ENCODE results near the gene OSM.

Gene OSM

DNA sequence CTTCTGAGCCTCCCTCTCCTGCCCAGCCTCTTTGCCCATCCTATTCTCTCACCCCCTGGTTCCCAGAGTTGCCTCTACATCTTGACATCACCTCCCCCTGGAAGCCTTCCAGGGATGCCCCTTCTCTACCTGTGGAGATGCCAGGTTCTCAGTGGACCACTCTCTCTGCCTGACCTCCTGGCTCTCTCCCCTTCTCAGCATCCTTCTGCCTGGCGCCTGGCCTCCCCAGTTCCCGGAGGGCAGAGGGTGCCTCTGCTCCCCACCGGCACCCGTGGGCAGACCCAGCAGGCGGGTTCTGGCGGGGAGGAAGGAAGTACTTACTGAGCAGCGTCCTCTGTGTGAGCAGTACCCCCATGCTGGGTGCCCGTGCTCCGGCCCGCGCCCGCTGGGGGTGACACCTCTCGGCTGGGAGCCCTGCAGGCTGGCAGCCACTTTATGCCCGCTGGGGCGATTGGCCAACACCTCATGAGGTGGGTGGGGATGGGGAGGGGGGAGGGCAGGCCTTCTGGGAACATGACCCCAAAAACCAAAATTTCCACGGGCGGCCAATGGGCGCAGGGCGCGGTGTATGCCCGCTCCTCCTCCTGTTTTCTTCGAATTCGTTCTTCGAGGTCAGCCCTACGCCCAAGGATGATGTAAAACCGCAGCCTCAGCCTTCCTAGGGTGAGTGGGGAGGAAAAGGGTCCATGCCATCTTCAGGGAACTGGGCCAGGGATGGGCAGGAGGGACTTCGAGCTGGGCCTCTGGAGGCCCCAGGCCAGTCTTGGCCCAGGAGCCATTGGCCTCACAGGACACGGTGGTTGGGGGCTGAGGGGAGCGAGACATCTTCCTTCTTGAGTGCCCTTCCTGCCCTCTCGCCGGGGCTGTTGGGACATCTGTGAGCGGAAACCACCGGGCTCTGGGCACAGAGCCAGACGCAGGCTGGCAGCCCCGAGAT, at the start of gene OSM:
TSS of gene OSM (minus strand) at position 407 of the 937 bp plus-strand sequence. CDS start at position 355, 52 bp downstream.
- H3K4me1 ChIP-seq (ENCODE audit: low read length), result peaks cover 19% of the 10 kb centered on the region
- H3K9ac ChIP-seq (ENCODE audit: low read length), result peak within 1 kb of the TSS; percentile 86
- peak within 1 kb of the TSS; percentile 58 for H2AFZ ChIP-seq (ENCODE audit: low read depth, low read length)
- peak within 1 kb of the TSS; percentile 99 for H3K4me2 ChIP-seq (ENCODE audit: low read length)
- no peaks in the 10 kb centered on the region for H4K20me1 ChIP-seq (ENCODE audit: insufficient read depth, low read length)
- H3K27ac ChIP-seq (ENCODE audit: low read length), result peak within 1 kb of the TSS; percentile 76
- peak within 1 kb of the TSS; percentile 83 for H3K4me3 ChIP-seq (ENCODE audit: low read length)
- H3K79me2 ChIP-seq (ENCODE audit: low read length), result peaks cover 19% of the 10 kb centered on the region
- TF ChIP-seq, protein P1, sequence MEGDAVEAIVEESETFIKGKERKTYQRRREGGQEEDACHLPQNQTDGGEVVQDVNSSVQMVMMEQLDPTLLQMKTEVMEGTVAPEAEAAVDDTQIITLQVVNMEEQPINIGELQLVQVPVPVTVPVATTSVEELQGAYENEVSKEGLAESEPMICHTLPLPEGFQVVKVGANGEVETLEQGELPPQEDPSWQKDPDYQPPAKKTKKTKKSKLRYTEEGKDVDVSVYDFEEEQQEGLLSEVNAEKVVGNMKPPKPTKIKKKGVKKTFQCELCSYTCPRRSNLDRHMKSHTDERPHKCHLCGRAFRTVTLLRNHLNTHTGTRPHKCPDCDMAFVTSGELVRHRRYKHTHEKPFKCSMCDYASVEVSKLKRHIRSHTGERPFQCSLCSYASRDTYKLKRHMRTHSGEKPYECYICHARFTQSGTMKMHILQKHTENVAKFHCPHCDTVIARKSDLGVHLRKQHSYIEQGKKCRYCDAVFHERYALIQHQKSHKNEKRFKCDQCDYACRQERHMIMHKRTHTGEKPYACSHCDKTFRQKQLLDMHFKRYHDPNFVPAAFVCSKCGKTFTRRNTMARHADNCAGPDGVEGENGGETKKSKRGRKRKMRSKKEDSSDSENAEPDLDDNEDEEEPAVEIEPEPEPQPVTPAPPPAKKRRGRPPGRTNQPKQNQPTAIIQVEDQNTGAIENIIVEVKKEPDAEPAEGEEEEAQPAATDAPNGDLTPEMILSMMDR (IDR thresholded peaks at IDR 0.05; ENCODE audit: low read depth, low read length), result no peak
- TF ChIP-seq EZH2phosphoT487 (IDR thresholded peaks at IDR 0.05; ENCODE audit: low read depth), result no peak
- H3K27me3 ChIP-seq (ENCODE audit: low read depth, low read length), result no peaks in the 10 kb centered on the region
- H3K36me3 ChIP-seq (replicated peaks; ENCODE audit: low read depth, low read length), result no peaks in the 10 kb centered on the region
- H3K9me3 ChIP-seq (ENCODE audit: insufficient read depth, low read length), result no peaks in the 10 kb centered on the region

DNA sequence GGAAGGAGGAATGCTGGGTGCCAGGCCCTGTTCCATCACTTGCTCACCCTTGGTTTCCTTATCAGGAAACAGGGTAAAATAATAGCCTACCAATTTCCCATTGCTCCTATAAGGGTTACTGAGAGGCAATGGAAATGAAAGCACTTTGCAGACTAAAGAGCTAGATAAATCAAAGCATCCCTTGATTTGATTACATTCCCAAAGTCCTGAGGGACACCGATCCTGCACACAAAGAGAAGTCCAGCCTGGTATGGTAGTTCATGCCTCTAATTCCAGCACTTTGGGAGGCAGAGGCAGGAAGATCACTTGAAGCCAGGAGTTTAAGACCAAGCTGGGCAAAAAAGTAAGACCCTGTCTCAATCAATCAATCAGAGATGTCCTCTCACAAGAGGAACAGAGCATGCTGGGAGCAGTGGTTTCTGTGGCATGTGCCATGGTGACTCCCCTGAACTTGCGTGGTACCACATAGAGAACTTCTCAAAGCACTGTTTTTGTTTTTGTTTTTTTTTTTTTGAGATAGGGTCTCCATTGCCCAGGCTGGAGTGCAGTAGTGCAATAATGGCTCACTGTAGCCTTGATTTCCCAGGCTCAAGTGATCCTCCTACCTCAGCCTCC, 49.4 kb upstream of the OSM start:
- H3K4me1 ChIP-seq (ENCODE audit: low read length), result peaks cover 25% of the 10 kb centered on the region
- H4K20me1 ChIP-seq (ENCODE audit: insufficient read depth, low read length), result no peaks in the 10 kb centered on the region
- no peak overlapping the region for H3K9ac ChIP-seq (ENCODE audit: low read length)
- no peak overlapping the region for H3K4me2 ChIP-seq (ENCODE audit: low read length)
- H3K27ac ChIP-seq (ENCODE audit: low read length), result no peak overlapping the region
- no peaks in the 10 kb centered on the region for H3K9me3 ChIP-seq (ENCODE audit: insufficient read depth, low read length)
- peaks cover 4% of the 10 kb centered on the region; the same call in 1 of the 2 replicates for H3K79me2 ChIP-seq (ENCODE audit: low read length)
- no peaks in the 10 kb centered on the region for H3K36me3 ChIP-seq (replicated peaks; ENCODE audit: low read depth, low read length)
- no peaks in the 10 kb centered on the region for H3K27me3 ChIP-seq (ENCODE audit: low read depth, low read length)
- no peak overlapping the region for H2AFZ ChIP-seq (ENCODE audit: low read depth, low read length)
- H3K4me3 ChIP-seq (ENCODE audit: low read length), result no peak overlapping the region
- TF ChIP-seq EZH2phosphoT487 (IDR thresholded peaks at IDR 0.05; ENCODE audit: low read depth), result no peak
- TF ChIP-seq, protein P1 (IDR thresholded peaks at IDR 0.05; ENCODE audit: low read depth, low read length), result no peak

DNA sequence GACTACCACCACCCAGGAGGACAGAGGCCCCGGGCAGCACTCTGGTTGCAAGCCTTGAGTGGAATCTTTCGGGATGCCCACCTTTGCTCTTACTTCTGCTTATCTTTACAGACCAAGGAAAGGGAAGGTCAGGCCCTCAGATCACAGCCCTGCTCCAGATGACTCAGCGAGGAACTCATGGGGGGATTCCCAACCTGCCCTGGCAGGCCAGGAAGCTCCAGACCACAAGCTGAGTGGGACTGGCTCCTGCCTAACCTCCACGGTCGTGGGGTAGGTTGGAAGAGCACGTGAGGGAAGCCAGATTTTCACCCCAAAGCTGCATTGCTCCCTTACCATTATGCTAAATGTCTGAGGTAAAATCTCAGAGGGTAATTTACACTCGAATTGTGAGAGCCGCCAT, 48.3 kb upstream of the OSM start:
- peak overlapping the region; percentile 38 for H3K27ac ChIP-seq (ENCODE audit: low read length)
- no peaks in the 10 kb centered on the region for H4K20me1 ChIP-seq (ENCODE audit: insufficient read depth, low read length)
- H3K4me1 ChIP-seq (ENCODE audit: low read length), result peaks cover 36% of the 10 kb centered on the region
- no peaks in the 10 kb centered on the region for H3K9me3 ChIP-seq (ENCODE audit: insufficient read depth, low read length)
- peak overlapping the region; percentile 33; the same call in 1 of the 2 replicates for H3K9ac ChIP-seq (ENCODE audit: low read length)
- TF ChIP-seq EZH2phosphoT487 (IDR thresholded peaks at IDR 0.05; ENCODE audit: low read depth), result no peak
- TF ChIP-seq, protein P1 (IDR thresholded peaks at IDR 0.05; ENCODE audit: low read depth, low read length), result no peak
- peak overlapping the region; percentile 34; the same call in 1 of the 2 replicates for H3K4me3 ChIP-seq (ENCODE audit: low read length)
- peaks cover 4% of the 10 kb centered on the region; the same call in 1 of the 2 replicates for H3K79me2 ChIP-seq (ENCODE audit: low read length)
- peak overlapping the region; percentile 69 for H3K4me2 ChIP-seq (ENCODE audit: low read length)
- no peaks in the 10 kb centered on the region for H3K27me3 ChIP-seq (ENCODE audit: low read depth, low read length)
- no peaks in the 10 kb centered on the region for H3K36me3 ChIP-seq (replicated peaks; ENCODE audit: low read depth, low read length)
- no peak overlapping the region for H2AFZ ChIP-seq (ENCODE audit: low read depth, low read length)

Data from OCI-LY3 (cell line).